ENCODE measurements around the gene PMIS2.

PMIS2 gene

GRCh38 chr19:35585848-35586247 lies at the start of gene PMIS2:
Gene PMIS2 (plus strand): TSS chr19:35586173. CDS start chr19:35586260, 87 bp downstream.
- FAIRE-seq: no peak

GRCh38 chr19:35539314-35539713 lies 46.7 kb upstream of the PMIS2 start:
- FAIRE-seq: no peak

GRCh38 chr19:35539850-35540249 lies 46.1 kb upstream of the PMIS2 start:
- FAIRE-seq: no peak

- FAIRE-seq: no peak
These were observed 45.5 kb upstream of the PMIS2 start for GRCh38 chr19:35540356-35540927.

- FAIRE-seq: no peak
These were observed 43.8 kb upstream of the PMIS2 start for GRCh38 chr19:35542209-35542608.

- FAIRE-seq: no peak
These were observed 42.5 kb upstream of the PMIS2 start for GRCh38 chr19:35543280-35544109.

GRCh38 chr19:35544110-35544802 lies 41.7 kb upstream of the PMIS2 start:
- no peak for FAIRE-seq

GRCh38 chr19:35545001-35545854 lies 40.7 kb upstream of the PMIS2 start, which contains the start of gene TMEM147:
Gene TMEM147 (plus strand): TSS chr19:35545626. CDS start chr19:35545740, 114 bp downstream.
- FAIRE-seq: no peak

- no peak for FAIRE-seq
These were observed 40.1 kb upstream of the PMIS2 start for GRCh38 chr19:35545855-35546381.

- no peak for FAIRE-seq
These were observed 39.4 kb upstream of the PMIS2 start for GRCh38 chr19:35546532-35546931.

GRCh38 chr19:35549174-35549788 lies 36.7 kb upstream of the PMIS2 start:
- FAIRE-seq: no peak

- FAIRE-seq: no peak
These were observed 36.0 kb upstream of the PMIS2 start for GRCh38 chr19:35549879-35550523.

GRCh38 chr19:35551091-35551810 lies 34.7 kb upstream of the PMIS2 start:
- FAIRE-seq: no peak

- FAIRE-seq: no peak
These were observed 33.2 kb upstream of the PMIS2 start for GRCh38 chr19:35552534-35553384.

GRCh38 chr19:35553385-35554000 lies 32.5 kb upstream of the PMIS2 start:
- FAIRE-seq: no peak

GRCh38 chr19:35554076-35554475 lies 31.9 kb upstream of the PMIS2 start:
- no peak for FAIRE-seq

- FAIRE-seq: no peak
These were observed 30.5 kb upstream of the PMIS2 start for GRCh38 chr19:35555301-35556005.

GRCh38 chr19:35556025-35556590 lies 29.9 kb upstream of the PMIS2 start:
- no peak for FAIRE-seq

Measured in A204.1 (cell line).